Measurements from ENCODE around the gene CCL1.

CCL1 gene

GRCh38 chr17:34374457-34374856 is 11.4 kb upstream of the CCL1 start (continued):
- TF ChIP-seq ZNF510 (tag by site-specific recombination; IDR thresholded peaks at IDR 0.05; ENCODE audit: insufficient replicate concordance) (no peak), ZNF155 (tag by site-specific recombination; IDR thresholded peaks at IDR 0.05) (no peak)

GRCh38 chr17:34371405-34372100 is 8.5 kb upstream of the CCL1 start:
- ChIA-PET POLR2A (no interaction called here), CTCF (interaction anchor here (0.6 to 6.8 kb wide), 5 partner anchors 10 to 592 kb away, joined by 4 to 61 read pairs (median 5); no protein-coding TSS in a partner anchor)
- no peaks in the 10 kb centered on the region for H3K9me3 ChIP-seq (ENCODE audit: control insufficient read depth, insufficient read depth, low read depth, low read length)
- H3K4me3 ChIP-seq (ENCODE audit: low read depth, low read length) = no peak overlapping the region
- H3K27ac ChIP-seq (ENCODE audit: extremely low read depth, low read depth, low read length) = no peak overlapping the region
- H3K36me3 ChIP-seq (ENCODE audit: control insufficient read depth in 2 of 2, insufficient read depth in 1 of 2, low read length in 2 of 2) = no peaks in the 10 kb centered on the region
- TF ChIP-seq ZNF521 (tag by site-specific recombination; IDR thresholded peaks at IDR 0.05) = no peak
- no peak for TF ChIP-seq ZNF768 (tag by site-specific recombination; IDR thresholded peaks at IDR 0.05)
- no peak for TF ChIP-seq ZNF274 (IDR thresholded peaks at IDR 0.05; ENCODE audit: low read length)
- no peak for TF ChIP-seq ZNF274 (tag by site-specific recombination; IDR thresholded peaks at IDR 0.05; ENCODE audit: borderline replicate concordance)
- no peak for TF ChIP-seq ZNF302 (tag by site-specific recombination; IDR thresholded peaks at IDR 0.05; ENCODE audit: low read depth)
- no peak for TF ChIP-seq PRDM2 (tag by site-specific recombination; IDR thresholded peaks at IDR 0.05; ENCODE audit: borderline replicate concordance)
- TF ChIP-seq PRDM10 (tag by site-specific recombination; IDR thresholded peaks at IDR 0.05) = no peak
- TF ChIP-seq ZFP3 (tag by site-specific recombination; IDR thresholded peaks at IDR 0.05; ENCODE audit: low read depth) = no peak
- no peak for TF ChIP-seq ZBTB6 (tag by site-specific recombination; IDR thresholded peaks at IDR 0.05)
- TF ChIP-seq ZSCAN4 (tag by site-specific recombination; IDR thresholded peaks at IDR 0.05) = no peak
- no peak for TF ChIP-seq REPIN1 (tag by site-specific recombination; IDR thresholded peaks at IDR 0.05; ENCODE audit: low read depth)
- TF ChIP-seq ELK4 (IDR thresholded peaks at IDR 0.05; ENCODE audit: borderline replicate concordance, low read depth, low read length) = no peak
- TF ChIP-seq SP7 (tag by site-specific recombination; IDR thresholded peaks at IDR 0.05) = no peak
- TF ChIP-seq ZNF391 (tag by site-specific recombination; IDR thresholded peaks at IDR 0.05; ENCODE audit: borderline replicate concordance, low read depth) = no peak
- no peak for TF ChIP-seq ZNF239 (tag by site-specific recombination; IDR thresholded peaks at IDR 0.05)
- TF ChIP-seq ZBTB17 (tag by site-specific recombination; IDR thresholded peaks at IDR 0.05) = no peak
- no peak for TF ChIP-seq HIC1 (tag by site-specific recombination; IDR thresholded peaks at IDR 0.05)
- H3K4me1 ChIP-seq (ENCODE audit: control insufficient read depth, insufficient read depth, low read length) = 0 out of 2 replicates have a peak, but pooled peaks cover 9% of the 10 kb centered on the region

All from HEK293 (cell line).